Ovary (tissue), 9 donors: ENCODE data around the gene GNG12. TPM values are rescaled to one million over a fixed set of nuclear protein-coding genes. Genes with fewer than 3 reads are reported as not detected.
A peak's percentile ranks its signal among the peaks of the same experiment; 100 is the strongest.

ENCODE experiments used
- DNase-seq, 5 donors: peaks; one replicate each; pipeline ENCODE4 v3.0.0-alpha.2; 2019 to 2020
- H3K27ac ChIP-seq, 2 donors: fragments of 200-600 bp; one replicate each; pipeline versions ENCODE4 v1.5.1 to v1.8.0; 2019 to 2022
- H3K27me3 ChIP-seq: fragments of 200-600 bp; one replicate; pipeline ENCODE4 v1.8.0; 2022
- H3K36me3 ChIP-seq: fragments of 200-600 bp; sonication (generic); one replicate; pipeline ENCODE4 v1.5.1; 2019
- H3K4me1 ChIP-seq: one replicate; pipeline ENCODE4 v1.8.1; 2013; ENCODE audit warnings: mild to moderate bottlenecking, moderate library complexity; ENCODE audit not compliant: insufficient read depth
- H3K4me3 ChIP-seq: fragments of 200-600 bp; sonication (generic); one replicate; pipeline ENCODE4 v1.5.1; 2017
- H3K9me3 ChIP-seq, 2 donors: fragments of 200-600 bp in 1 of 2; sonication (generic) in 1 of 2; one replicate each; pipeline versions ENCODE4 v1.5.1 to v1.8.1; 2013 to 2019; ENCODE audit warnings: mild to moderate bottlenecking in 1 of 2, moderate library complexity in 1 of 2
- EP300 ChIP-seq: sonication (generic); formaldehyde crosslinking; IDR thresholded peaks from one replicate; pipeline ENCODE4 v1.6.1; 2017; ENCODE audit warnings: antibody characterized with exemption
- POLR2A ChIP-seq: fragments of 450-650 bp; IDR thresholded peaks from one replicate; pipeline ENCODE4 v1.6.1; 2017; ENCODE audit warnings: antibody characterized with exemption, mild to moderate bottlenecking, moderate library complexity
- WGBS, 3 donors: extraction: QIAGEN DNeasy Blood & Tissue Kit in 1 of 3; methylation state at CpG; one replicate each; pipeline versions ENCODE4 v1.1.5 to v1.1.7; 2013 to 2017; 5-methylcytosine and 5-hydroxymethylcytosine counted together
- intact Hi-C, 4 donors: fragments of 100-400 bp; cut with DNase I; formaldehyde crosslinking; loops; one replicate each; pipeline versions ENCODE4 v1.11.0 to v1.15.1; 2022 to 2023
- polyA plus RNA-seq, 2 donors: library from polyadenylated mRNA; stranded (reverse); fragments of 200-250 nt in 1 of 2; fragments of 350-450 nt in 1 of 2; fragmentation: Illumina TruSeq in 1 of 2; extraction: RNeasy Lipid Tissue Mini Kit (QIAGEN cat#74804) in 1 of 2; gene quantifications; one replicate each; pipeline ENCODE4 v1.2.3, GENCODE V29; 2013 to 2014
- total RNA-seq, 7 donors: library from RNA; depleted of rRNA in 2 of 7; stranded (reverse); fragments of >200 nt in 2 of 7; fragmentation: NEBNext Ultra II Directional in 3 of 7; extraction: Animal tissue kit (Norgen Biotek cat#: 25700) in 3 of 7; gene quantifications; one replicate each; pipeline versions ENCODE4 v1.1.0 to v1.2.4, GENCODE V29; 2016 to 2023
- TF ChIP-seq, protein P1 (sequence below), 3 donors: fragments of 450-650 bp in 2 of 3; fragments of 200-600 bp in 1 of 3; IDR thresholded peaks; one replicate each; pipeline versions ENCODE4 v1.5.1 to v1.8.0; 2016 to 2022; ENCODE audit warnings: antibody characterized with exemption in 3 of 3, mild to moderate bottlenecking in 1 of 3
- donor health status: DM: no; HTN: no; CAD: no; lungs with moderate emphysema.
- donor health status: DM: no; HTN: no; CAD: no.
- donor health status: Bipolar disorder and iron deficiency.
- donor health status: DM: yes; HTN: yes; CAD: no.
- donor health status: DM: no; HTN: no; CAD: no.
- donor health status: DM: yes; HTN: yes; CAD: no.

GNG12 gene
- total and polyA plus RNA-seq, 9 donors: 41.0 to 121 (median 68.0) TPM

DNA sequence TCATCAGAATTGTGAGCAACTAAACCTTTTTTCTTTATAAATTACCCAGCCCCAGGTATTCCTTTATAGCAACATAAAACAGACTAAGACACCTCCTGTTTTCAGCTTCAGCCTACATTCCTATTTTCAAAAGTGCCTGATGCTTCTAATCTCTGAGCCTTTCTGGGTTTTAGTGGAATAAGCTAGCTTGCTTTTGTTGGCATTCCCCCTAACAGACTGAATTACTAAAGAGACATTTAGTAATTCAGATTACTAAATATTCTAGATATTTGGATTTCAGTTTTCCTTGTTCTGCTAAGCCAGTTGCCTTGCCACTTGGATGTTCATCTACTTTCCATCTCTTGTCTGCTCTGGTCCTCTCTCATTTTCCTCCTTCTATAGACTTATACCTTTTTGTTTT, 10.5 kb upstream of the GNG12 start:
- DNase-seq: no peak
- intact Hi-C loops: loop anchor here in 1 of 4 donors (10.0 kb wide), 1 partner anchor 309 kb away; no protein-coding TSS in a partner anchor
- no peaks in the 10 kb centered on the region for H3K36me3 ChIP-seq
- no peak overlapping the region for H3K4me3 ChIP-seq
- H3K27me3 ChIP-seq: no peaks in the 10 kb centered on the region
- H3K9me3 ChIP-seq: no peaks in the 10 kb centered on the region
- H3K4me1 ChIP-seq: peaks cover 2% of the 10 kb centered on the region
- TF ChIP-seq POLR2A (no peak), EP300 (no peak)
- TF ChIP-seq, protein P1, sequence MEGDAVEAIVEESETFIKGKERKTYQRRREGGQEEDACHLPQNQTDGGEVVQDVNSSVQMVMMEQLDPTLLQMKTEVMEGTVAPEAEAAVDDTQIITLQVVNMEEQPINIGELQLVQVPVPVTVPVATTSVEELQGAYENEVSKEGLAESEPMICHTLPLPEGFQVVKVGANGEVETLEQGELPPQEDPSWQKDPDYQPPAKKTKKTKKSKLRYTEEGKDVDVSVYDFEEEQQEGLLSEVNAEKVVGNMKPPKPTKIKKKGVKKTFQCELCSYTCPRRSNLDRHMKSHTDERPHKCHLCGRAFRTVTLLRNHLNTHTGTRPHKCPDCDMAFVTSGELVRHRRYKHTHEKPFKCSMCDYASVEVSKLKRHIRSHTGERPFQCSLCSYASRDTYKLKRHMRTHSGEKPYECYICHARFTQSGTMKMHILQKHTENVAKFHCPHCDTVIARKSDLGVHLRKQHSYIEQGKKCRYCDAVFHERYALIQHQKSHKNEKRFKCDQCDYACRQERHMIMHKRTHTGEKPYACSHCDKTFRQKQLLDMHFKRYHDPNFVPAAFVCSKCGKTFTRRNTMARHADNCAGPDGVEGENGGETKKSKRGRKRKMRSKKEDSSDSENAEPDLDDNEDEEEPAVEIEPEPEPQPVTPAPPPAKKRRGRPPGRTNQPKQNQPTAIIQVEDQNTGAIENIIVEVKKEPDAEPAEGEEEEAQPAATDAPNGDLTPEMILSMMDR (IDR thresholded peaks at IDR 0.05): no peak
- no peak overlapping the region for H3K27ac ChIP-seq

DNA sequence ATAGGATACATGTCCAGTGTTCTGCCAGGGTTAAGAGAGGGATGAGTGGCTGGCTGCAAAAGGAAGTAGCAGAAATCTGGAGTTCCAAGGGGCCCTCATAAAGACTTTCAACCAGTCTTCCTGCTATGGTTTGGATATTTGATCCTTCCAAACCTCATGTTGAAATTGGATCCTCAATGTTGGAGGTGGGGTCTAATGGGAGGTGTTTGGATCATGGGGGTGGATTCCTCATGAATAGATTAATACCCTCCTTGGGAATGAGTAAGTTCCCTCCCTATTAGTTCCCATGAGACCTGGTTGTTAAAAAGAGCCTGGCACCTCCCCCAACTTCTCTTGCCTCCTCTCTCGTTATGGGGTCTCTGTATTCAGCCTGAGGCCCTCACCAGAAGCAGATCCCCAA, 10.1 kb upstream of the GNG12 start:
- no peak for DNase-seq
- TF ChIP-seq EP300 (no peak), POLR2A (no peak)
- H3K27me3 ChIP-seq: no peaks in the 10 kb centered on the region
- no peaks in the 10 kb centered on the region for H3K9me3 ChIP-seq
- H3K27ac ChIP-seq: no peak overlapping the region
- no peaks in the 10 kb centered on the region for H3K36me3 ChIP-seq
- 65 to 88% (median 79%) methylated on average over 1 of the region's 1 CpG for WGBS, 3 donors
- no peak overlapping the region for H3K4me3 ChIP-seq
- intact Hi-C loops: loop anchor here in 1 of 4 donors (10.0 kb wide), 1 partner anchor 309 kb away; no protein-coding TSS in a partner anchor
- H3K4me1 ChIP-seq: peaks cover 6% of the 10 kb centered on the region

DNA sequence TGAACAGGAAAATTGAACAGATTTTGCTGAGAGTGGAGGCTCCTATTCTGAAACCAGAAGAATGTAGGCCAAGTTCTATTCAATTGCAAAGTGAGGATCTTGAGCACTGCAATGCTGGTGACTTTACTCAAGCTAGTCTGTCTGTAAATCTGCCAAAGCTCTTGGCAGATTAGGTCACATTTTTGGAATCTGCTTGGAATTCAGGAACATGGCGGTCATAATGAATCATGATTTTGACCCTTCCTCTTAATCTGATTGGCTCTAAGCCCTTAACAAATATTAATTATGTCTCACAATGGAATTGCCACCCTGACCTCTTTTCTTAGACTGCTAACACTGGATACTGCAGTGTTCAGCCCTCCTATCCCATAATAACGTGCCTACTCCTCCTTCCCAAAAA, 7.2 kb upstream of the GNG12 start:
- peaks cover 7% of the 10 kb centered on the region for H3K4me1 ChIP-seq
- TF ChIP-seq EP300 (no peak), POLR2A (no peak)
- TF ChIP-seq, protein P1 (IDR thresholded peaks at IDR 0.05): no peak

DNA sequence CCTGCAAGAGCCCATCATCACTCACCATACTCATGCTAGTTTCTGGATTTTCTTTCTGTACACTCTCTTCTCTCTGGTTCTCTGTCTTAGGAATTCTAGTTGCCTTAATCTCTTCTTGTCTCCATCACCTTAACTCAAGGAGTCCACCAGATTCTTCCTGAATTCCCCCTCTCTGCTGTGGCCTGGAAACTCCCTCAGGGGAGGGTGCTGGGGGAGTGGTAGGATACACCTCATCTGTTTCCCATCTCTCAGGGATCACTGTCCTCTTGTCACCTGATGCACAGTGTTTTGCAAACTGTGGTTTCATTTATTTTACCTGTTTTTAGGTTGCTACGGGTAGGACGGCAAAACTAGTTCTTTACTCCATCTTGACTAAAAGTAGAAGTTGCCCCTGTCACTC, 6.6 kb upstream of the GNG12 start:
- TF ChIP-seq EP300: no peak
- TF ChIP-seq, protein P1 (IDR thresholded peaks at IDR 0.05): no peak
- TF ChIP-seq POLR2A: no peak
- DNase-seq: no peak
- Histone ChIP-seq H3K4me3 (no peak overlapping the region), H3K27ac (no peak overlapping the region), H3K27me3 (no peaks in the 10 kb centered on the region), H3K36me3 (no peaks in the 10 kb centered on the region), H3K9me3 (no peaks in the 10 kb centered on the region), H3K4me1 (peaks cover 7% of the 10 kb centered on the region)
- WGBS, 3 donors: 90 to 97% (median 92%) methylated on average over 2 of the region's 2 CpGs
- intact Hi-C loops: loop anchor here in 2 of 4 donors (10.0 kb wide), 1 partner anchor 305 kb away; no protein-coding TSS in a partner anchor

More for the DNA sequence above, 7.2 kb upstream of the GNG12 start:
- H3K36me3 ChIP-seq: no peaks in the 10 kb centered on the region
- H3K27me3 ChIP-seq: no peaks in the 10 kb centered on the region
- WGBS, 3 donors: 45 to 61% (median 46%) methylated on average over 2 of the region's 2 CpGs
- DNase-seq: no peak
- H3K9me3 ChIP-seq: no peaks in the 10 kb centered on the region
- intact Hi-C loops: loop anchor here in 1 of 4 donors (10.0 kb wide), 1 partner anchor 306 kb away; no protein-coding TSS in a partner anchor
- H3K27ac ChIP-seq: no peak overlapping the region
- H3K4me3 ChIP-seq: no peak overlapping the region

DNA sequence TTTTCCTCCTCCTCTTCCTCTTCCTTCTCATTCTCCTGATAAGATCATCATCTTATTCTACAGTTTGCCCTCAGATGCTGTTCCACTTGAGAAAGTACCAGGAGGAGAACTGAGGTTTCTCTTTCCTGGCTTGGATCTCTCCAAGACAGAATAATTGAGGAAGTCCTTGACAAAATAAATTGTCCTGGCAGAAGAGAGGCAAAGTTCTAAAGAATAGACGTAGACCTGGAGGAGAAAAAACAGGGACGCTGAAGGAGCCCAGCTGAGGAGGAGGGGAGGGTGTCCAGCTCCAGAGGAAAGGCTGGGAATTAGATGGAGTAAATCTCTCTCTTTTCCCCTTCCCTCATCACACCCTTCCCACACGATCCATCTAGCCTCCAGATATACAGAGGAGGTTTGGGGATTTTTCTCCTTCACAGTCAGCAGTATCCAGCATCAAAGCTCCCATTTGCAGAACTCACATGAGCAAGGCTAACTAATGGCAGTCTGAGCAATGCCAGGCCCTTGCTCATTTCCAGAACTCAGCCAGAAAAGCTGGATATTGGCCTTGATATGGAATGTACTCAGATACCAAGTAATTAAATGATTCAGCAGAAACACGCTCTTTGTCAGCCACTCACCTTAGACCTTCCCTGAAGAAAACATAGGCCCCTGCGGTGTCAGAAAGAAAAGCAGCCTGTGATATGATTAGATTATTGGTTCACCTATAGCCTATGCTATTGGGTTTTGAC, 5.1 kb upstream of the GNG12 start:
- Histone ChIP-seq H3K4me3 (no peak overlapping the region), H3K36me3 (no peaks in the 10 kb centered on the region), H3K9me3 (no peaks in the 10 kb centered on the region), H3K4me1 (peaks cover 13% of the 10 kb centered on the region), H3K27me3 (no peaks in the 10 kb centered on the region), H3K27ac (no peak overlapping the region)
- 28 to 34% (median 33%) methylated on average over 5 of the region's 5 CpGs for WGBS, 3 donors
- DNase-seq: peak in 2 of 5 donors; percentile 23 to 25
- intact Hi-C loops: loop anchor here in 1 of 4 donors (10.0 kb wide), 1 partner anchor 304 kb away; no protein-coding TSS in a partner anchor
- TF ChIP-seq POLR2A: no peak
